CD4-positive, alpha-beta T cell (primary cell): ENCODE data around the gene ORMDL3. TPM values are rescaled to one million over a fixed set of nuclear protein-coding genes. Genes with fewer than 3 reads are reported as not detected.
"Not testable (repeated sequence)": the region's sequence is repeated elsewhere in the genome, so short reads cannot be mapped to it uniquely, and the experiment has no call there.

Source experiments
- ATAC-seq: fragments of 200-7000 bp; cut with Tn5 transposase; one replicate; pipeline ENCODE4 v1.10.0; 2022; ENCODE audit warnings: mild to moderate bottlenecking; ENCODE audit not compliant: poor library complexity
- CTCF ChIA-PET: fragments of 350-600 bp; sonication (Branson Sonifier 250); formaldehyde crosslinking; loops from one replicate; lab custom pipeline; 2021; ENCODE audit warnings: antibody characterized with exemption, inconsistent platforms; lab: Charles Lee
- POLR2A ChIA-PET: fragments of 350-600 bp; sonication (Branson Sonifier 250); formaldehyde crosslinking; loops from one replicate; lab custom pipeline; 2021; ENCODE audit warnings: antibody characterized with exemption, inconsistent platforms; lab: Charles Lee
- DNase-seq, 14 experiments: peaks; one replicate each; pipeline ENCODE4 v3.0.0-alpha.2; 2013 to 2020; ENCODE audit warnings: mixed read lengths in 2 of 14
- H3K27ac ChIP-seq, 2 donors: one replicate each; pipeline versions ENCODE4 v1.5.1 to v1.7.0; 2013; ENCODE audit warnings: low read length in 2 of 2, low read depth in 1 of 2, mild to moderate bottlenecking in 1 of 2
- H3K27me3 ChIP-seq, 2 experiments: 1 replicate in 1 of 2; 2 replicates in 1 of 2; pipeline versions ENCODE4 v1.6.1 to v1.7.0; 2013; ENCODE audit warnings: low read length in 2 of 2, control low read depth in 1 of 2, mild to moderate bottlenecking in 1 of 2, moderate library complexity in 1 of 2; ENCODE audit not compliant: insufficient read depth in 2 of 2, control insufficient read depth in 1 of 2
- H3K36me3 ChIP-seq: one replicate; pipeline ENCODE4 v1.6.1; 2013; ENCODE audit warnings: low read length, control low read depth; ENCODE audit not compliant: insufficient read depth
- H3K4me1 ChIP-seq: one replicate; pipeline ENCODE4 v1.6.1; 2013; ENCODE audit warnings: low read length, control low read depth; ENCODE audit not compliant: insufficient read depth
- H3K4me3 ChIP-seq: one replicate; pipeline ENCODE4 v1.5.1; 2013; ENCODE audit warnings: mild to moderate bottlenecking, low read length, moderate library complexity
- H3K9me3 ChIP-seq, 2 experiments: 1 replicate in 1 of 2; 2 replicates in 1 of 2; pipeline versions ENCODE4 v1.6.1 to v1.7.0; 2013; ENCODE audit warnings: low read length in 2 of 2, mild to moderate bottlenecking in 2 of 2, control low read depth in 1 of 2, moderate library complexity in 1 of 2; ENCODE audit not compliant: control insufficient read depth in 1 of 2, insufficient read depth in 1 of 2
- H3K27ac Mint-ChIP-seq: one replicate; pipeline ENCODE4 v1.8.0; 2020; ENCODE audit warnings: mixed read lengths
- H3K27me3 Mint-ChIP-seq: one replicate; pipeline ENCODE4 v1.8.0; 2021; ENCODE audit warnings: mixed read lengths
- H3K36me3 Mint-ChIP-seq: one replicate; pipeline ENCODE4 v1.8.0; 2021; ENCODE audit warnings: low read depth, mixed read lengths
- H3K4me1 Mint-ChIP-seq: one replicate; pipeline ENCODE4 v1.8.0; 2021; ENCODE audit warnings: low read depth, mixed read lengths
- H3K4me3 Mint-ChIP-seq: one replicate; pipeline ENCODE4 v1.8.0; 2020; ENCODE audit warnings: mild to moderate bottlenecking, mixed read lengths
- H3K9me3 Mint-ChIP-seq: one replicate; pipeline ENCODE4 v1.8.0; 2020; ENCODE audit warnings: mixed read lengths
- intact Hi-C, 2 experiments: fragments of 100-400 bp; cut with DNase I in 1 of 2; cut with micrococcal nuclease in 1 of 2; formaldehyde crosslinking; loops; one replicate each; pipeline versions ENCODE4 v1.15.1 to v1.9.0; 2023 to 2025; cut with DNase I, micrococcal nuclease
- total RNA-seq, 174 experiments: library from RNA in 2 of 174; stranded (reverse) in 2 of 174; gene quantifications; one replicate each; pipeline ENCODE4 v1.2.3 and lab custom pipeline; 2021 to 2026
- TF ChIP-seq, protein P1 (sequence below): fragments of 200-600 bp; IDR thresholded peaks from one replicate; pipeline ENCODE4 v1.8.0; 2022; ENCODE audit warnings: antibody characterized with exemption, mild to moderate bottlenecking

Gene ORMDL3
- total RNA-seq, 2 experiments from 2014 or later, result 103 to 105 TPM

DNA sequence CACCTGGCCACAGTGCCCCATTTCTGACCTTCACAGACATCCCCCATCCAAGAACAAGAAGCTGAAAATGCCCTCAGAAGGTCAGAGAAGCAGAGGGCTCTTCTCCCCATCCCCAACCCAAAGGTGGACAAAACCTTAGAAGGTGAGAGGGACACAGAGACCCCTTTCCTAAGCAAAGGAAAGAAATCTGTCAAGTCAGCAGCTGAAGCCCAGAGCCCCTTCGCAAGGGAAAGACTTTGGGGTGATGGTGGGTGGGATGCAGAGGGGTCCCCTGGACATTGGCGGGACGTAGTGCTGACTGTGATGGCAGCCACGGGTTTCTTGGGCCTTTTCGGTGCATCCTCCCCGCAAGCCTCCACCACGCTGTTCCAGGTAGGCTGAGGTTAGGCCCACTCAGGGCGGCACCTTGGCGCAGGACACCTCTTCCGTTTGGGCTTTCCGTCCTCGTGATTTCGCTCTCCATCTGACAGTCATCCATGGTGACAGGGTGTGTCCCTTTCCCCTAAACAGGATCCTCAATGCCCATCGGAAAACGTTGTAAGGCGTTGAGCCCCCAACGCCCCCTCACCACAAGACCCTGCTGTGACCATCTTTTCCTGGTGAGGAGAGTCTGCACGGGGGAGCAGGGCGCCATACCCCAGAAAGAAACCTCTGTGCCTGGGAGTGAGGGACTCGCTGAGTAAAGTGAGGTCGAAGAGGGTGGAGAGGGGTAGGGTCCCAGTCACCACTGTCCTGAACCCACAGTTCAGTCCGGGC is 24.7 kb upstream of the ORMDL3 start:
- peak overlapping the region; percentile 68 for H3K4me3 Mint-ChIP-seq
- no peaks in the 10 kb centered on the region for H3K36me3 Mint-ChIP-seq
- ATAC-seq (peak; percentile 1), DNase-seq (peak in 2 of 14 experiments; percentile 10 to 32)
- TF ChIP-seq, protein P1, sequence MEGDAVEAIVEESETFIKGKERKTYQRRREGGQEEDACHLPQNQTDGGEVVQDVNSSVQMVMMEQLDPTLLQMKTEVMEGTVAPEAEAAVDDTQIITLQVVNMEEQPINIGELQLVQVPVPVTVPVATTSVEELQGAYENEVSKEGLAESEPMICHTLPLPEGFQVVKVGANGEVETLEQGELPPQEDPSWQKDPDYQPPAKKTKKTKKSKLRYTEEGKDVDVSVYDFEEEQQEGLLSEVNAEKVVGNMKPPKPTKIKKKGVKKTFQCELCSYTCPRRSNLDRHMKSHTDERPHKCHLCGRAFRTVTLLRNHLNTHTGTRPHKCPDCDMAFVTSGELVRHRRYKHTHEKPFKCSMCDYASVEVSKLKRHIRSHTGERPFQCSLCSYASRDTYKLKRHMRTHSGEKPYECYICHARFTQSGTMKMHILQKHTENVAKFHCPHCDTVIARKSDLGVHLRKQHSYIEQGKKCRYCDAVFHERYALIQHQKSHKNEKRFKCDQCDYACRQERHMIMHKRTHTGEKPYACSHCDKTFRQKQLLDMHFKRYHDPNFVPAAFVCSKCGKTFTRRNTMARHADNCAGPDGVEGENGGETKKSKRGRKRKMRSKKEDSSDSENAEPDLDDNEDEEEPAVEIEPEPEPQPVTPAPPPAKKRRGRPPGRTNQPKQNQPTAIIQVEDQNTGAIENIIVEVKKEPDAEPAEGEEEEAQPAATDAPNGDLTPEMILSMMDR, result no peak
- no peaks in the 10 kb centered on the region for H3K9me3 Mint-ChIP-seq
- no peaks in the 10 kb centered on the region for H3K27me3 ChIP-seq
- H3K9me3 ChIP-seq, result no peaks in the 10 kb centered on the region
- H3K4me3 ChIP-seq, result peak overlapping the region; percentile 49
- ChIA-PET CTCF (interaction anchor here (2.3 to 2.9 kb wide), 2 partner anchors 28 kb away, joined by 6 to 22 read pairs; partner anchors contain the start of gene PSMD3), POLR2A (interaction anchor here (1.0 to 3.6 kb wide), 4 partner anchors 25 to 222 kb away, joined by 3 to 46 read pairs (median 5); partner anchors contain the start of genes LRRC3C, MIEN1, ORMDL3 and PSMD3)
- peak overlapping the region; percentile 24 for H3K27ac Mint-ChIP-seq
- H3K36me3 ChIP-seq, result no peaks in the 10 kb centered on the region
- H3K4me1 Mint-ChIP-seq, result peaks cover 31% of the 10 kb centered on the region
- H3K27me3 Mint-ChIP-seq, result no peaks in the 10 kb centered on the region
- H3K4me1 ChIP-seq, result peaks cover 20% of the 10 kb centered on the region
- no peak overlapping the region for H3K27ac ChIP-seq
- intact Hi-C loops, result loop anchor here in 1 of 2 experiments (10.0 kb wide), 1 partner anchor 317 kb away; the partner anchor contains the start of gene STARD3

DNA sequence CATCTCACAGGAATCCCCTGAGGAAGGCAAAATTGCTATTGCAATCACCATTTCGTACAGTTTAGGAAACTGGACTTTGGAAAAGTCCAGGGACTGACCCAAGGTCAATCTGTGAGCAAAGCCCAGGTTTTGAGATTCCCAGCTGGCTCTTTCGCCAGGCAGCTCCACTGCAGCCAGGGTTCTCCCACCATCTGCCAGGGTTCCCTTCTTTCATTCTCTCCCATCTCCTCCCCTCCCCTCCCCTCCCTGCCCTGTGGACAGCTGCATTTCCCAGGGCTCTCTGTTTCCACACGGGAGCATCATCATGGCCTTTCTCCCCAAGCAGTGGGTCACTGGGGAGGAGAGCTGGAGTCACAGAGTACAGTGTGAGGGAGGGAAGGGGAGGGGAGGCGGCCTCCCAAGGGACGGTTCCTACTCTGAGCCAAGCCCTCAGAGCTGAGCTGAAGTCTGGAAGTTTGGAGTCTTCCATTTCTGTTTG is 23.5 kb upstream of the ORMDL3 start:
- H3K27ac Mint-ChIP-seq, result no peak overlapping the region
- H3K9me3 Mint-ChIP-seq, result no peaks in the 10 kb centered on the region
- Histone ChIP-seq H3K36me3 (no peaks in the 10 kb centered on the region), H3K4me3 (no peak overlapping the region), H3K4me1 (peaks cover 20% of the 10 kb centered on the region), H3K27me3 (no peaks in the 10 kb centered on the region), H3K27ac (no peak overlapping the region), H3K9me3 (no peaks in the 10 kb centered on the region)
- POLR2A ChIA-PET, result no interaction called here
- TF ChIP-seq, protein P1, result no peak
- peaks cover 31% of the 10 kb centered on the region for H3K4me1 Mint-ChIP-seq
- intact Hi-C loops, result loop anchor here in 1 of 2 experiments (10.0 kb wide), 1 partner anchor 316 kb away; the partner anchor contains the start of gene STARD3
- ATAC-seq (no peak), DNase-seq (no peak)
- H3K4me3 Mint-ChIP-seq, result no peak overlapping the region
- H3K36me3 Mint-ChIP-seq, result no peaks in the 10 kb centered on the region
- CTCF ChIA-PET, result interaction anchor here (2.3 kb wide), 1 partner anchor 30 kb away, joined by 6 read pairs; the partner anchor contains the start of gene PSMD3
- no peaks in the 10 kb centered on the region for H3K27me3 Mint-ChIP-seq

DNA sequence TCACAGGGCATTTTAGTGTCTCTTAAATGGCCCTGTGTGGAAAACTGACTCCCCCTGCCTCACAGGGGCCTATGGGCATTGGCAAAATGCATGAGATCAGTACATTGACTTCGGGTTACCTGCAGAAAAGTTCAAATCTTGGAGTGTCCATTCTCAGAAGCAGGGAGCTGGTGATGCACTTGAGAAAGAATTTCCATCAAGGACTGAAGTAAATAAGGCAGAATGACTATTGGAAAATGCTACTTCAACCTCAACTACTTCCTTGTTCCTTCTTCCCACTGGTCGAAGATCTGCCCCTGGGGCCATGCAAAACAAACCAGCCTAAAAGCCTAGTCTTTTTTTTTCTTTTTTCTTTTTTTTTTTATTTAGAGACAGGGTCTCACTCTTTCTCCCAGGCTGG is 21.6 kb upstream of the ORMDL3 start:
- Mint-ChIP-seq H3K27me3 (no peaks in the 10 kb centered on the region), H3K4me1 (peaks cover 28% of the 10 kb centered on the region), H3K36me3 (no peaks in the 10 kb centered on the region), H3K4me3 (no peak overlapping the region), H3K9me3 (no peaks in the 10 kb centered on the region), H3K27ac (peak overlapping the region; percentile 14)
- intact Hi-C loops, result no loop called here
- ChIA-PET POLR2A (no interaction called here), CTCF (no interaction called here)
- ATAC-seq (no peak), DNase-seq (no peak)
- Histone ChIP-seq H3K4me3 (no peak overlapping the region), H3K4me1 (peaks cover 20% of the 10 kb centered on the region), H3K27me3 (no peaks in the 10 kb centered on the region), H3K27ac (no peak overlapping the region), H3K36me3 (no peaks in the 10 kb centered on the region), H3K9me3 (no peaks in the 10 kb centered on the region)
- TF ChIP-seq, protein P1, result no peak

- POLR2A ChIA-PET, H3K27me3 Mint-ChIP-seq, H3K27me3 ChIP-seq, H3K4me3 Mint-ChIP-seq, H3K36me3 ChIP-seq, H3K27ac ChIP-seq, H3K9me3 Mint-ChIP-seq, H3K36me3 Mint-ChIP-seq, intact Hi-C loops, H3K9me3 ChIP-seq, H3K4me3 ChIP-seq, ATAC-seq: not testable (repeated sequence)
- DNase-seq, result peak in 1 of 14 experiments; percentile 27
- H3K4me1 Mint-ChIP-seq, result peaks cover 24% of the 10 kb centered on the region
- CTCF ChIA-PET, result interaction anchor here (1.3 kb wide), 1 partner anchor 19 kb away, joined by 4 read pairs; no protein-coding TSS in a partner anchor
- H3K4me1 ChIP-seq, result peaks cover 15% of the 10 kb centered on the region
- peak overlapping the region; percentile 14 for H3K27ac Mint-ChIP-seq
Observed at GRCh38 chr17:39948489-39948828, 21.1 kb upstream of the ORMDL3 start.
